Measurements from ENCODE around the gene CES2.

The CES2 gene

DNA sequence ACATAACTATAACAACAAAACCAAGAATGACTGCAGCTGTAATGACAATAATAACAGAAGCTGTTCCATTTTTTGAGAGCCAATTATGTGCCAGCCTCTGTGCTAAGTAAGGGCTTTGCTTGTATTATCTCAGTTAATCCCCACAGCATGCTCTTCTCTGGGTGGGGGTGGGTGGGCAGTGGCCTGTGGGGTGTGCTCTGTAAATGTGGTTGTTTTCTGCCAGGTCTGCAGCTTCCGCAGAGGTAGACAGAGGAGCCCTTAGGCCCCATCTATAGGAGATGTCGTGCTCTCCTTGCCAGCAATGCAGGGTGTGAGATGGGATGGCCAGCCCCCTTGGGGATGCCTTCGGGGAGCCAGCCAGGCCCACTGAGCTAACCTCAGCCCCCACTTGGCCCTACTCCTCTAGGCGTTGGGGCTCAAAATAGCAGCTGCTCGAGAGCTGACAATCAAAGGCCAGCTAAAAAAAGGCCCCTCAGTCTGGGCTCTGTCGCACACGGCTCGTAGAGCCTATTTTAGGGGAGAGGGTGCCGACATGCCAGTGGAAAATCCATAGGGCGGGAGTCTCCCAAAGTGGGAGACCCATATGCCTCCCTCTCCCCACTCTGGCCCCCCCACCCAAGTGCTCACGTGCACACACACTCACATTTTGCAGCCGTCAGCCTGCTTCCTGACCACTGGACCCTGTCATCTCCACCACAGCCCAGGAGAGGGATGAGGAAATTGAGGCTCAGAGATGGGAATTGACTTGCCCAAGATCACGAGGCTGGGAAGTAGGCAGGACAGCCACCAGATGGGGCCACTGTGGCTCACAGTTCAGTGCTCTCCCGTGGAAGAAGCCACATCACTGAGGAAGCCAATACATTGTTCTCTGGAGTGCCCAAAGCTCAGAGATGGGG lies 32.4 kb upstream of the CES2 start:
- no peak for DNase-seq (ENCODE audit: extremely low spot score, insufficient read length, low read depth)
- no peak for FAIRE-seq

DNA sequence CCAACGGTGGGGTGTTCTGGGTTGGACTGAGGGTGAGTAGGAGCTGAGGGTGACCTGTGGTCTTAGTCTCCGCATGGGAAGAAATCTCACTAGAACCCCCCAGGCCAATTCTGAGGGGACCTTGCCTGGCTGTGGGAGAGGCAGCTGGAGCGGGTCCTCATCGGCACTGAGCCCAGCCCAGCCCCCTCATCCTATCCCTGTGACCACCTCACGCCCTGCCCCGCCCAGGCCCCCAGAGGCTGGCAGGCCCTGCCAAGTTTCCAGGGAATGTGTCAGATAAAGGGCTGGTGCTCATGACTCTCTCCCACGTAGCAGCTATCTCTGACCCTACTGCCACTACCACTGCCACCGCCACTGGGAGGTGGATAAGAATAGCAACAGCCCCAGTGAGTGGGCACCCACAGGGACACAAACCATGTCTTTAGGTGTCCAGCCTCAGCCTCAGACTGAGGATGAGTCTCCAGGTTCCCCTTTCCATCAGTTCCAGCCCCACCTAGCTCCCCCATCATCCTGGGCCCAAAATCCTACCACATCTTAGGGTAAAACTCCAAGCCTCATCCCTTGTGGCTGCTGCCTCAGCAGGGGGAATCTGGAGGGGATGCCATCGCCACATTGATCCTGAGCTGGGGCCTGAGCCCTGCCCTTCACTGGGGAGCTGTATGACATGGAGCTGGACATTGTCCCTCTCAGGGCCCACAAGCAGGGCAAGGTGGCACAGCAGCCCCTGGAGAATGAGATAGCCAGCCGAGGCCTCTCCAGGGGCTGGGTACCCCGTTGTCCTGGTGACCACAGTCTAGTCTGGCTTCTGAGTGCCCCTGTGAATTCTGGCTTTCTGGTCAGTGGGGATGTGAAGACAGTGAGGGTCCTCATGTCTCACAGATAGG lies 31.5 kb upstream of the CES2 start:
- FAIRE-seq: no peak
- DNase-seq (ENCODE audit: extremely low spot score, insufficient read length, low read depth): no peak

DNA sequence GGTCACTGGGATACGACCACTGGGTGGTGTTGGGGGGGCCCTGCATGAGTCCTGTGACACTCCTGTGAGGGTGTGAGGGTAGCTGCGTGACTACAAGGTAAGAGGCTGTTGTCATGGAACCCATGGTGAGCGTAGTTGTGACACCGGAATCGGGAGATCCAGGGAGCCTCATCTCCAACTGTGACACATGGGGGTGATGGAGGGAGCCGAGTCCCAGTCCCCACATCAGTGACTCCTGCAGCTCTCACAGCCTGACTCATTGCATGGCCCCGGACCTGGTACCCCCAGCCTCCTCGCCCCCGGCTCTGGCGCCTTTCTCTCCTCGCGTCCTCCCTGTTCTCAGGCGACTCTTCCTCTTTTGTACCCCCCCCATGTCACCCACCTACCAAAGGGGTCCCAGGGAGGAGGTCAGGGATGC lies 30.9 kb upstream of the CES2 start:
- no peak for FAIRE-seq
- no peak for DNase-seq (ENCODE audit: extremely low spot score, insufficient read length, low read depth)

DNA sequence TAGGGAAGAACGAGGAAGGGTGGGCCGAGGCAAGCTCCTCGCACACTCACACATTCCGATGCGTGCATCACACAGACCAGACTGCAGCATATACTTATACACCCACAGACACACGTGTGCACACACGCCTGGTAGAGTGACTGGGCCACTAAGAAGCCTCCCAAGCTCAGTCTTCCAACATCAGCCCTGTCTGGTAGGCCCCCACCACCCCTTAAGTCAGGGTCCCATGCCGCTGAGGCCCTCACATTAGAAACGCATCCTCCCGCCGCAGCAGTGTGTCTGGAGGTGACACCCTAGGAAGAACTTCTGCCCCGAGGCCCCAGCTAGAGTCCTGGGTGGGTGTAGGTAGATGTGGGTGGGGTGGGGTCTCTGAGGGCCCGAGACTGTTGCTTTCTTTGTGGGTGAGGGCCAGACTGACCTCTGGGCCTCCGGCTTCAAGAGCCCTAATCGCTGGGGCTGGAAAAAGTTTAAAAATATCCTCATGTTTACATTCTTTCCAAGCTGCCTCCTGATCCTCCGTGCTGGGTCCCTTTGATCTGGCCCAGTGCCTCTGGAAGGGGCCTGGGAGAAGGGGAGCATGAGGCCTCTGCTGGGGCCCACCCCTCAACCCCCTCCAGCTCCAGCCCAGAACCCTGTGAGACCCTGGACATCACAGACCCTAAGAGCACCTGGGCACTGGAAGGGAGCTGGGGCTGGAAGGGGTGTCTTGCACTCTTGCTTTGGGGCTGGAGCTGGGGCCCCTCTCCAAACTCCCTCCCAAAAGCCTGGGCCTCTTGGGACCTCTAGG lies 30.3 kb upstream of the CES2 start:
- FAIRE-seq (no peak), DNase-seq (ENCODE audit: extremely low spot score, insufficient read length, low read depth) (no peak)

DNA sequence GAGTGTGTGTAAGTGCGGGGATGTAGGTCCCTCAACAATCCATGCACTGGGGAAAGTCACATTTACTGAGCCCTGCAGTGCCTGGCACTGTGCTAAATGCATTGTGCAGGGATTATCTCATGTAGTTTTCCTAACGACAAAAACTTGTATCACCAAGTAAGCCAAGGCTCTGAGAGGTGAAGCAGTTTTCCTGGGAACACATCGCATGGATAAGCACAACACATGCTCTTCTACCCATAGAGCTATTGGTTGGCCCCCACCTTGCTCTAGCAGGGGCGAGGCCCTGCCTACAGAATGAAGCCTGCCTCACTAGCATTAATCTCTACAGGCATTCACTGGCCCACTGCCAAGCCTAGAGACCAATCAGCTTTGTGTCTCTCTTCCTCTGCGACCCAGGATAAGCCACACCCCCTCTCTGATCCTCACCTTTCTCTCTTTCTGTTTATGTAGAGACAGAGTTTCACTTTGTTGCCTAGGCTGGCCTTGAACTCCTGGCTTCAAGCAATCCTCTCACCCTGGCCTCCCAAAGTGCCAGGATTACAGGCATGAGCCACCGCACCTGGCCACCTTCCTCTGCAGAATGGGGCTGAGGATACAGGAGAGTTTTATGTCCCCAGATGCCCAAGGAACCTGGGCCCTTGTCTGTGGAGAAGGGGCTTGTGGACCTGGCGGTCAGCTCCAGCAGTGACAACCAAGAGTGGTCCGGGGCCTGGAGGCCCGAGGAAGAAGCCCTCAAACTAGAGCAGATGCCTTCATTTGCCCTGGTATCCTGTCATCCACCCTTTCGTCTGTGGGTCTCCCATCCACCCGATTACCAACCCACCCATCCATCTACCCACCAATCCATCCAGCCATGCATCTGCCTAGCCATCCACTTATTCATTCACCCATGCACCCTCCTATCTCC lies 29.4 kb upstream of the CES2 start:
- DNase-seq (ENCODE audit: extremely low spot score, insufficient read length, low read depth): no peak
- no peak for FAIRE-seq

DNA sequence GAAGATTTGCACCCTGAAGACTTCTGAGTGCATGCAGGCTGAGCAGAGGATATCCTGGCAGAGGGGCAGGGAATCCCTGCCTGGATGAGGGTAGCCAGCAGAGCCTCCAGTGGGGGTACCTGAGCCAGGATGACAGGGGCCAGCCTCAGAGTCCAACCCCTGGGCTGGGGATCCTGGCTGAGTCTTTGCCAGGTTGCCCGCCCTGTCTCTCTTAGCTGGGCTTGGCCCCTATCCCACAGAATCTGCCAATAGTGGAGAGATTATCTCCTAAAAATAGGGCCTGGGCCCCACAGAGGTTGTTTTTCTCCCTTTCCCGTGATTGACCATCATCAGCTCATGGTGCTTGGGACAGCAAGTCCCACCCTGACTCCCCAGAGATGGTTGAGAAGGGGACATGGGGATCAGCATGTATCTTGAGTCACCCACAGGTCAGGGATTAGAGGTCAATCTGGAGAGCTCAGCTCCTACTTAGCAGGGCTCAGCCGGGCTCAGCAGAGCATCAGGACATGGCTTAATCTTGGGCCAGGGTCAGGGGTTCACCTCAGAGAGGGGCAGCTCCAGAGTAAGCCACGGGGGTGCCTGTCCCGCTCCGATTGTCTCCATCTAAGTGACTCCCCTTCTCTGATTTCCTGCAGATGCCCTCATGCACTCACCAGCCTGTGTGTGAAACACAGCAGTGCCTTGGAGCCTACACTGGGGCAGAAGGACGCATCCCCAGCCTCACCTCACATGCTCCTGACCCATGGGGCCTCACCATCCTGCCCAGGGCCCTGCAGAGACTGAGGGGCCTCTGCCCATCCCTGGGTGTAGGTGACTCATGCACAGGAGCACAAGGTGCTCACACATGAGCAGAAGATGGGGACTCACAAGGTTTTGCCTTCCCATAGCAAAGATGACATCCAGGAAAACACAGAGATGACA lies 28.1 kb upstream of the CES2 start:
- DNase-seq (ENCODE audit: extremely low spot score, insufficient read length, low read depth) (no peak), FAIRE-seq (no peak)

DNA sequence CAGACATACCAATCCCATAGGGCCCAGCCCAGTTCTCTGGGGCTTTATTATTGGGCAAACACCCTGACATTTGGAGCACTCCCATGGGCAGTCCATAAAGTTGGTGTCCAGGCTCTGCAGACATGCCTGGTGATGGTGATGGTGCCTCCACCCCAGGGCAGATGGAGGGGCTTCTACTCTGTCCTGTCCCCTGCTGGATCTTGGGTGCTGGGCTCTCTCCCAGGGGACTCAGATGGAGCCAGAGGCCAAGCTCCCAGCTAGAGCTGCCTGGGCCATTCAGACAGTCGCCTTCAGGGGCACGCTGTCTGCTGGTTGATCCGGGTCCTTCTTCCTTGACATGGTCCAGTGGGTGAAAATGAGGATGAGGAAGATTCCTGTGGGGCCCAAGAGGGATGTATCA lies 27.2 kb upstream of the CES2 start:
- DNase-seq (ENCODE audit: extremely low spot score, insufficient read length, low read depth): no peak
- no peak for FAIRE-seq

DNA sequence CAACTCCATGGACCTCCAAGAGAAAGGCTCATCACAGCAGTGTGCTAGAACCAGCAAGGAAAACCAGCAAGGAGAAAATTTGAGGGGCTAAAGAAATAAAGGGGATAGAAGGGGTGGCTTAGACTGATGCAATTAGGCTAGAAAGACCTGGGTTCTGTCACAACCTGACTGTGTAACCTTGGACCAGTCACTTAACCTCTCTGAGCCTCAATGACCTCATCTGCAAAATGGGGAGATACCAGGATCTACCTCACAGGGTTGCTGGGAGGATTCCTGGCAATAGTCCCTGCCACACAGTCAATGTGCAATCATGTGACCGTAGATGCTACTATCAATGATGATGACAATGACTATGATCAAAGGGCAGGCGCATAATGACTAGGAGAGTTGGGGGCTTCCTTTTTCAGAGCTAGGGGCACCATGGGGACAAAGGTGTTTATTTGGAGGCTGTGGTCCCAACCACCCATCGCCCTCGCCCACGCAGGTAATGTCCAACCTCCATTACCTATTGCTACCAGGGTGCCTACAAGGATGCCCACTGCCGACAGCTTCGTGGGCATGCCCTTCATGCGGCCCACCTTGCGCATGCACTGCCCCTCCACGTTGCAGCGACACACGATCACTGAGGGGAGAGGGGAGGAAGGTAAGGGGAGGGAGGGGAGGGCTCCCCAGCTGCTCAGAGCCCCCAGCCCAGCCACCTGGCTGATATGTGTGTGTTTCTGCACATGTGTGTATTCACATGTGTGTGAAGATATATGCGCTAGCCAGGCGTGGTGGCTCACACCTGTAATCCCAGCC lies 26.4 kb upstream of the CES2 start:
- FAIRE-seq: no peak
- no peak for DNase-seq (ENCODE audit: extremely low spot score, insufficient read length, low read depth)

DNA sequence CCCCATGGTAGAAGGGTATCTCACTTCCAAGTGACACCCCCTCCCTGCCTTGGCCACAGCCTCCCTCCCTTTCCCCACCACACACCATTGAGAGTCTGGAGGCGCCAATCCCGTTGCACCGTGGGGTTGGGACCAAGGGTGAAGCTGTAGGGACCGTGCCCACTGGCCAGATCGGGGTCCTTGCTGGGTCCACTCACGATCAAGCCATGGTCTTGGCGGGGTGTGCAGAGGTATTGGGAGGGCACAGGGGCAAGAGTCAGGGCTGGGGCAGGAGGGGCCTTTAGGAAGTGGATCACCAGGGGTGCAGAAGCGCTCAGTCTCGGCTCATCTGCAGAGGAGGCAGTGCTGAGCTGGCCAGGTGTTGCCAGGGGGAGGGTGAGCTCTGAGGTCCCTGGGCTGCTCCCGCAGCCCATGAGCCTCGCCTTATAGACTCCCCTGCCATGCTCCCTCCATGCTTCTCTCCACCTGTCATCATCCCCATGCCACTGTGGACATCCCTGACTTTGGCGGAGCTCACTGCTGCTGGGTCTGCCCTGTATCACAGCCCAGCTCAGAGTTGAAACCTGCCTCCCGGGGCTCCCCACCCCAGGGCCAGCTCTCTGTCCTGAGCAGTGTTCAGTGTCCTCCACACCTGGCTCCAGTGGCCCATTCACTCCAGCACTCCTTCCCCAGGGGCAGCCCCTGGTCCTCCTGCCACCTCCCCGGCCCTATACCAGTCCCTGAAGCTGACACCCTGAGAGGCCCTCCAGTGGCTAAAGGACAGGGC lies 25.0 kb upstream of the CES2 start:
- DNase-seq (ENCODE audit: extremely low spot score, insufficient read length, low read depth) (no peak), FAIRE-seq (no peak)

DNA sequence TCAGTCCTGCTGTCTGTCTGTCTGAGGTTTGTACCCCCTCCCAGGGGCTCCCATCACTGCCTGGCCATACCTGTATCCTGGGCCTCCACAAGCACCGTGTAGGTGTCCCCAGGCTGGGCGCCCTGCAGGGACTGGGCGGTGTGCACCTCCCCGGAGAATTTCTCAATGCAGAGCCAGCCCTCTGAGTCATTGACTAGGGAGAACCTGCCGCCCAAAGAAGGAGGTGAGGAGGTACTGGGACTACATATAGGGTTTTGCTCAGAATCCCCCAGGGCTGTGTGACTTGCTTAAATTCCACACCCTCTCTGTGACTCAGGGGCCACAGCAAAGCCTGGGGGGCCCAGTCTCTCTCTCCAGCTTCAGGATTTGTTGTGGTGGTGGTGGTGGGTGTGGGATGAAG lies 24.2 kb upstream of the CES2 start:
- no peak for FAIRE-seq
- no peak for DNase-seq (ENCODE audit: extremely low spot score, insufficient read length, low read depth)

DNA sequence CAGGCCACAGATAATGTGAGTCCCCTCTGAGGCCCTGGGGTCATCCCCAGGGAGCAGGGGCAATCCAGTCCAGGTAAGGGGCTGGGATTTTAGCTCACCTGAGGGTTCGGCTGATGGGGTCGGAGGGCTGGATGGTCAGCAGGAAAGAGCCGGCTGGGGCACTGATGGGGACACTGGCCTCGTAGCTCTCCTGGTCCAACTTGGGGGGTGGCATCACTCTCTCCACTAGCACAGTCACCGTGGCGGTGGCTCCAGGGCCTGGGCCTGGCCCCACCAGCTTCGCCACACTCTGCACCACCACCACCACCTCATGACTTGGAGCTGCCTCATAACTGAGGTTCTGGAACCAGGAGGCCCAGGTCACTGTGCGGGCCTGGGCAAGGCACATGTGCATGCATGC lies 23.5 kb upstream of the CES2 start:
- DNase-seq (ENCODE audit: extremely low spot score, insufficient read length, low read depth) (no peak), FAIRE-seq (no peak)

DNA sequence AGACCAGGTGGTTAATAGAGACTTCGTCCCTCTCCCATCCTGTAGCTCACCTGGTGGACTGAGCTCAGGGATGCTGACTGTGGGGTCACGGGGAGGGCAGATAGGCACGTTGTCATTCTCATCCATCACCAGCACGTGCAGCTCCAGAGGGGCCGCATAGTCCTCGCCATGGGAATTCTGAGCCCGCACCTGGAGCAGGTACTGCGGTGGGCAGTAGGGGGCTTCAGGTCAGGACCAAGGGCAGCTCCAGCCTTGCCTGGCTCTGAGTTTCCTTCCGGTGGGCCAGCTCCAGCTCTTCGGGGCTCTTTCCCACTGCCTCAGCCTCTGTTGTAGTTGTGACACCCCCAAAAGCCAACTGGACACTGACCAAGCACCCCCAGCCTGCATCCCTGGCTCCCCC lies 22.2 kb upstream of the CES2 start:
- DNase-seq (ENCODE audit: extremely low spot score, insufficient read length, low read depth): no peak
- FAIRE-seq: no peak

DNA sequence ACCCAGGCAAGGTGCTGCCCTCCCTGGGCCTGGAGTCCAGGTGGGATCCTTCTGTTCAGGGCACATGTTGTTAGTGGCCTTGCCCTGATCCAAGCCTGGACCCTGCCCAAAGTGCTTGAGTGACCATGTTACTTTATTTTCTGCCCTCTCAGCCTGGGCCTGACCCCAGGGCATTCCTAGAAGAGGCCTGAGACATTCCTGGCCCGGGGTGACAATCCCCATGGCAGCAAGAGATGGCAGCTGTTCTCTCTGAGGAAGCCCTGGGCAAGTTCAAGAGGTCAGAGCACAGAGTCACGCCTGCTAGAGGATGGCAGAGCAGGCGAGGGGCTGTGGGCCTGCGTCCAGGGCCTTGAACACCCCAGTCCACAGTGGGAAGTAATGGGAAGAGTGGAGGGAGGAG lies 21.6 kb upstream of the CES2 start:
- DNase-seq (ENCODE audit: extremely low spot score, insufficient read length, low read depth) (no peak), FAIRE-seq (no peak)

DNA sequence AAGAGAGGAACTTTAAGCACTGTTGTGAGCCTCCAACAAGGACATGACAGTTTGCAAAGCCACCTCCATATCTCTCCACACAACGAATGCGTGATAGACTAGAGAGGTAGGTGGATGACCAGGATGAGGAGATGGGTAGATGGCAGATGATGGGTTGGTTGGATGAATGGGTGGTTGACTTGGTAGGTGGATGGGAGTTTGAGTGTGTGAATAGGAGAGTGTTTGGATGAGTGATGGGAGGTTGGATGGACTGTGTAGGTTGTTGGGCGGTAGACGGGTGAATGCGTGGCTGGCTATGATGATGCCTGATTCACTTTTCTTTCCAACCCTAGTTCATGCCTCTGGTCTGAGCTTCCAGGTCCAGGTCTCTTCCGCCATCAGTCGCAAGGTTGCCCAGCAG lies 20.8 kb upstream of the CES2 start:
- FAIRE-seq (no peak), DNase-seq (ENCODE audit: extremely low spot score, insufficient read length, low read depth) (no peak)

DNA sequence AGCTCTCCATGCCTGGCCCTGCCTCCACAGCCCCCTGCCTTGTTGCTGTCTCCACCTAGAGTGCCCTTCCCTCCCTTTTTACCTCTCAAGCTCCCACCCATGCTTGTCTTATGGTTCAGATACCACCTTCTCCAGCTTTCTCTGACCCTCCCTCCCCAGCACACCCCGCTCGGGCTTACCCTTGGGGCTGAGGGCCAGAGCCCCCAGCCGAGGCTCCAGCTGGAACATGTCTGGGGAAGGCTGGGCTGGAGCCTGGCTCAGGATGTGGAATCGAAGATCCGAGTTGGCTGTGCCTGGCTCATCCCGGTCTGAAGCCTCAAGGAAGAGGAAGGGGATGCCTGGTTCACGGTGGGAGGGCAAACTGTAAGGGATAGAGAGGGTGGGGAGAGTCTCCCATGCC lies 20.3 kb upstream of the CES2 start:
- no peak for FAIRE-seq

DNA sequence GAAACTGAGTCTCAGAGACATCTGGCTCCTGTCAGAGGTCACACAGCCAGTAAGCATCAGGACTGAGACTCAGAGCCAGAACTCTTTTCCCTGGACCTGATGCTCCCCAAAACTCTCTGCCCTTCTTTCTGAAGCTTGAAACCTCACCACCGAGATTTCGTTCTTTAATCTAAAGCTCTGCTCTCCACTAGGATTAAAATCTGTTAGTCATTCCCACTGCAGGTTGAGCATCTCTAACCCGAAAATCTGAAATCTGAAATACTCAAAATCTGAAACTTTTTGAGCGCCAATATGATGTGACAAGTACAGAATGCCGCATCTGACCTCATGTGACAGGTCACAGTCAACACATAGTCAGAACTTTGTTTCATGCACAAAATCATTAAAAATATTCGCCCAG lies 18.8 kb upstream of the CES2 start:
- FAIRE-seq: no peak
- no peak for DNase-seq (ENCODE audit: extremely low spot score, insufficient read length, low read depth)

More for the DNA sequence above, 20.3 kb upstream of the CES2 start:
- DNase-seq (ENCODE audit: extremely low spot score, insufficient read length, low read depth): no peak

DNA sequence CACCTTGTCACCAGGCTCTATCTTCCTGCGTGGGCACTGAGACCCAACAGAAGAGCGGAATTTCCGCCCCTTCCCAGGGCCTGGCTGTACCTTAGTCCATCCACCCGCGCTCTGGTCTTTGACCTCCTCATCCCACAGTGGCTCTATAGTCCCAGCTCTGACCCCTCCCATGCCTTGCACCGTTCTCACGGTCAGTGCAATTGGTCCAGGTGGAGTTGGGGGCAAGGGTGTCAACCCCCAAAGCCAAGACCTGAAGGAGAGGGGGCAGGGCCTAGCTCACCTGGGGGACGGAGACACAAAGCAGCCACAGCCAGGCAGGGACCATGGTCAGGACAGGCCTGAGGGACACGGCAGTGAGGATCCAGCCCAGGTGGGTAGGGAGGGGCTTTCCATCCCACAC lies 17.6 kb upstream of the CES2 start:
- DNase-seq (ENCODE audit: extremely low spot score, insufficient read length, low read depth) (no peak), FAIRE-seq (no peak)

All from GM18507 (cell line).